Thyroid gland (tissue), 4 donors: ENCODE measurements around the gene PPFIA3.

ENCODE experiments used
- CTCF ChIP-seq, 6 experiments: fragments of 200-600 bp in 3 of 6; fragments of 450-650 bp in 3 of 6; sonication (generic) in 3 of 6; IDR thresholded peaks; one replicate each; pipeline ENCODE4 v1.5.1; 2016 to 2019; ENCODE audit warnings: antibody characterized with exemption in 6 of 6, mild to moderate bottlenecking in 2 of 6, inconsistent platforms in 1 of 6, moderate library complexity in 1 of 6
- POLR2A ChIP-seq, 2 donors: fragments of 450-650 bp; IDR thresholded peaks; one replicate each; pipeline ENCODE4 v1.6.1; 2017; ENCODE audit warnings: antibody characterized with exemption in 2 of 2, mild to moderate bottlenecking in 2 of 2, moderate library complexity in 1 of 2

GRCh38 chr19:49142866-49143335 lies 23.6 kb downstream of the PPFIA3 start:
- TF ChIP-seq POLR2A (IDR thresholded peaks at IDR 0.05) (peak in 1 of 2 donors; percentile 26), CTCF (IDR thresholded peaks at IDR 0.05) (no peak)
